OCI-LY7 (cell line): ENCODE data around the gene ZEB1. TPM values are rescaled to one million over a fixed set of nuclear protein-coding genes. Genes with fewer than 3 reads are reported as not detected.

Experiments used
- BruUV-seq: library from RNA; stranded (reverse); fragments of 400-500 nt; replicated peaks from 2 replicates; lab custom pipeline; 2021; lab: Mats Ljungman, UMichigan
- CTCF ChIA-PET: fragments of 300-600 bp; sonication (Branson Sonifier 250); formaldehyde crosslinking; loops from one replicate; lab custom pipeline; 2022; ENCODE audit warnings: antibody characterized with exemption; ENCODE audit not compliant: unreplicated experiment; lab: Charles Lee
- POLR2A ChIA-PET: fragments of 300-600 bp; sonication (Branson Sonifier 250); formaldehyde crosslinking; loops from one replicate; lab custom pipeline; 2022; ENCODE audit warnings: antibody characterized with exemption; lab: Charles Lee
- DNase-seq: peaks from one replicate; pipeline ENCODE4 v3.0.0-alpha.2; 2015; ENCODE audit warnings: low spot score
- H2AFZ ChIP-seq: fragments of 200-600 bp; sonication (generic), shearing (Covaris generic); 2 replicates; pipeline ENCODE4 v1.6.1; 2014; ENCODE audit warnings: mild to moderate bottlenecking, antibody characterized with exemption, low read length, moderate library complexity
- H3K27ac ChIP-seq: fragments of 200-600 bp; sonication (generic); 2 replicates; pipeline ENCODE4 v1.5.1; 2014; ENCODE audit warnings: mixed run types, low read depth, mild to moderate bottlenecking, moderate library complexity, low read length, inconsistent platforms; ENCODE audit not compliant: poor library complexity, severe bottlenecking
- H3K36me3 ChIP-seq: fragments of 200-600 bp; sonication (generic); 2 replicates; pipeline ENCODE4 v1.6.1; 2014; ENCODE audit warnings: mild to moderate bottlenecking, antibody characterized with exemption, low read length, moderate library complexity, mixed read lengths; ENCODE audit not compliant: insufficient read depth
- H3K4me1 ChIP-seq: fragments of 200-600 bp; sonication (generic); 2 replicates; pipeline ENCODE4 v1.5.1; 2014; ENCODE audit warnings: mild to moderate bottlenecking, low read length; ENCODE audit not compliant: insufficient read depth, poor library complexity, severe bottlenecking
- H3K4me2 ChIP-seq: fragments of 200-600 bp; sonication (generic); 2 replicates; pipeline ENCODE4 v1.6.1; 2014; ENCODE audit warnings: mild to moderate bottlenecking, low read length
- H3K4me3 ChIP-seq: fragments of 200-600 bp; sonication (generic); 2 replicates; pipeline ENCODE4 v1.5.1; 2014; ENCODE audit warnings: mild to moderate bottlenecking, low read depth, low read length; ENCODE audit not compliant: poor library complexity, severe bottlenecking
- H3K79me2 ChIP-seq: fragments of 200-600 bp; sonication (generic); 2 replicates; pipeline ENCODE4 v1.6.1; 2016; ENCODE audit warnings: low read depth, mild to moderate bottlenecking, low read length, moderate library complexity, mixed read lengths; ENCODE audit not compliant: insufficient read depth
- H3K9me2 ChIP-seq: fragments of 200-600 bp; sonication (generic); 2 replicates; pipeline ENCODE4 v1.6.1; 2016; ENCODE audit warnings: mild to moderate bottlenecking, low read length, mixed read lengths; ENCODE audit not compliant: insufficient read depth
- H3K9me3 ChIP-seq: fragments of 200-600 bp; sonication (generic); 2 replicates; pipeline ENCODE4 v1.6.1; 2014; ENCODE audit warnings: mild to moderate bottlenecking, mixed run types, low read length, mixed read lengths
- H4K20me1 ChIP-seq: fragments of 200-600 bp; sonication (generic); 2 replicates; pipeline ENCODE4 v1.6.1; 2014; ENCODE audit warnings: mild to moderate bottlenecking, antibody characterized with exemption, low read length, moderate library complexity, mixed read lengths; ENCODE audit not compliant: insufficient read depth
- EZH2phosphoT487 ChIP-seq: fragments of 200-600 bp; sonication (generic); IDR thresholded peaks from 2 replicates; pipeline ENCODE4 v1.6.1; 2018; ENCODE audit warnings: low read depth, borderline replicate concordance, mild to moderate bottlenecking, mixed run types, antibody characterized with exemption, low read length, moderate library complexity, mixed read lengths
- intact Hi-C: fragments of 100-400 bp; cut with micrococcal nuclease; formaldehyde crosslinking; loops from one replicate; pipeline ENCODE4 v1.10.0; 2022; ENCODE audit not compliant: unreplicated experiment
- total RNA-seq, 2 experiments: library from RNA; depleted of rRNA in 1 of 2; stranded (reverse); fragments of >200 nt in 1 of 2; shearing (Covaris generic) in 1 of 2; gene quantifications; 2 replicates each; pipeline ENCODE4 v1.2.3, GENCODE V29; 2014 to 2022
- TF ChIP-seq, protein P1 (sequence below): fragments of 200-600 bp; sonication (generic); conservative IDR thresholded peaks from 2 replicates; pipeline ENCODE4 v1.5.1; 2014; ENCODE audit warnings: mild to moderate bottlenecking, antibody characterized with exemption, low read length, moderate library complexity, mixed read lengths

ZEB1 gene
- total RNA-seq, 2 experiments from 2014 or later: 33.2 to 41.9 TPM

DNA sequence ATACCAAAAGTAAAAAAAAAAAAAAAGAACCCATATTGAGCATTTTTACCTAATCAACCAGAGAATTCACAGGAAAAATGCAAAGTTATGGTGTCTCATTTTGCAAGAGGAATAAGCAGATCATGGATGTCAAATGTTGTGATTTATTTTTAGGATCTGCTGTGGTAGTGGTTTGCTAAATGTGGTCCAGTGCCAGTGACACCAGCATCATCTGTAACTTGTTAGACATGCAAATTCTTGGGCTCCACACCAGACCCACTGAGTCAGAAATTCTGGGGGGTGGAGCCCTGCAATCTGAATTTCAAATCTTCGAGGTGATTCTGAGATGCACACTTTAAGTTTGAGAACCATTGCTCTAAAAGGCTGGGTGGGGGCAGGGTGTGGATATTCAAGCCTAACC, 30.1 kb upstream of the ZEB1 start:
- POLR2A ChIA-PET: interaction anchor here (0.7 kb wide), 2 partner anchors 17 to 612 kb away, joined by 4 read pairs; no protein-coding TSS in a partner anchor
- no peak overlapping the region for H3K27ac ChIP-seq

DNA sequence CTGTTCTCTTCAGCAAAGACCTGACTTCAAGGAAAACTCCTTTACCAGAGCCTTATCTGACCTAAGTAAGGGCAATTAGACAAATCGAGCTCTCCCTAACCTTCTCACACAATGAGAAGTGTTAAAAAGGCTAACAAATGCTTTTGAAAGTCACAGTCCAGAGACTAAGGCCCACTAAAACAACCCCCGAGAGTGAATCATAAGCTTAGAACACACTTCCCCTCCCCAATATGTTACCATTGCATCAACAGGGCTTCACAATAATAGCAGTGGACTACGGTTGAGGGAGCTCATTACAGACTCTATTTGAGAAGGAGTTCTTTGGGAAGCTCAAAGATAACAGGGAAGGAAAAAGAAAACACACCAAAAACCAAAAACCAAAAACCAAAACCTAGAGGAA, 28.6 kb upstream of the ZEB1 start:
- H4K20me1 ChIP-seq: no peaks in the 10 kb centered on the region
- no peaks in the 10 kb centered on the region for H3K36me3 ChIP-seq
- intact Hi-C loops: no loop called here

More for the DNA sequence above, 30.1 kb upstream of the ZEB1 start:
- no peak for TF ChIP-seq EZH2phosphoT487
- TF ChIP-seq, protein P1, sequence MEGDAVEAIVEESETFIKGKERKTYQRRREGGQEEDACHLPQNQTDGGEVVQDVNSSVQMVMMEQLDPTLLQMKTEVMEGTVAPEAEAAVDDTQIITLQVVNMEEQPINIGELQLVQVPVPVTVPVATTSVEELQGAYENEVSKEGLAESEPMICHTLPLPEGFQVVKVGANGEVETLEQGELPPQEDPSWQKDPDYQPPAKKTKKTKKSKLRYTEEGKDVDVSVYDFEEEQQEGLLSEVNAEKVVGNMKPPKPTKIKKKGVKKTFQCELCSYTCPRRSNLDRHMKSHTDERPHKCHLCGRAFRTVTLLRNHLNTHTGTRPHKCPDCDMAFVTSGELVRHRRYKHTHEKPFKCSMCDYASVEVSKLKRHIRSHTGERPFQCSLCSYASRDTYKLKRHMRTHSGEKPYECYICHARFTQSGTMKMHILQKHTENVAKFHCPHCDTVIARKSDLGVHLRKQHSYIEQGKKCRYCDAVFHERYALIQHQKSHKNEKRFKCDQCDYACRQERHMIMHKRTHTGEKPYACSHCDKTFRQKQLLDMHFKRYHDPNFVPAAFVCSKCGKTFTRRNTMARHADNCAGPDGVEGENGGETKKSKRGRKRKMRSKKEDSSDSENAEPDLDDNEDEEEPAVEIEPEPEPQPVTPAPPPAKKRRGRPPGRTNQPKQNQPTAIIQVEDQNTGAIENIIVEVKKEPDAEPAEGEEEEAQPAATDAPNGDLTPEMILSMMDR: no peak
- no peak overlapping the region for H2AFZ ChIP-seq
- no peaks in the 10 kb centered on the region for H4K20me1 ChIP-seq
- H3K9me3 ChIP-seq: no peaks in the 10 kb centered on the region
- H3K79me2 ChIP-seq: no peaks in the 10 kb centered on the region
- no peaks in the 10 kb centered on the region for H3K36me3 ChIP-seq
- CTCF ChIA-PET: no interaction called here
- H3K4me1 ChIP-seq: no peaks in the 10 kb centered on the region
- H3K9me2 ChIP-seq: no peaks in the 10 kb centered on the region
- no TSS peak for BruUV-seq
- no peak overlapping the region for H3K4me3 ChIP-seq
- intact Hi-C loops: no loop called here
- no peak for DNase-seq
- H3K4me2 ChIP-seq: no peak overlapping the region

DNA sequence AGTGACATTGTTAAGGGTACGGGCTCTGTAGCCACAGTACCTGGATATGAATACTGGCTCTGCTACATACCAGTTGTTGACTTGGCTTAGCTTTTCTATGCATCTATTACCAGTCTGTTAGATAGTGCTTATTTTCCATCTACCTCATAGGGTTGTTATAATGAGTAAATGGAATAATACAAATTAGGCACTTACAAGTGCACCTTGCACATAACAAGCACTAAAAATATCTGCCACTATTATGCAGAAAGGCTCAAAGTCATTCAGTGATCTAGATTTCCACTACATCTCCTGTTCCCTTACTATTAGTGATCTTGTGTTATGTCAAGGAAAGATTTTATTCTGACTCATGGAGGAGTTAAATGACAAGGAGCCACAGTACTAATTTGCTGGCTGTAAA, 27.9 kb upstream of the ZEB1 start:
- CTCF ChIA-PET: no interaction called here
- Histone ChIP-seq H3K27ac (no peak overlapping the region), H3K9me2 (no peaks in the 10 kb centered on the region), H3K4me3 (no peak overlapping the region), H2AFZ (no peak overlapping the region), H4K20me1 (no peaks in the 10 kb centered on the region), H3K9me3 (no peaks in the 10 kb centered on the region), H3K4me2 (no peak overlapping the region), H3K36me3 (no peaks in the 10 kb centered on the region), H3K4me1 (no peaks in the 10 kb centered on the region), H3K79me2 (no peaks in the 10 kb centered on the region)
- intact Hi-C loops: no loop called here
- BruUV-seq: no TSS peak
- no peak for DNase-seq
- POLR2A ChIA-PET: interaction anchor here (0.7 to 1.2 kb wide), 5 partner anchors 8 to 448 kb away, joined by 3 to 5 read pairs (median 3); no protein-coding TSS in a partner anchor
- no peak for TF ChIP-seq EZH2phosphoT487
- TF ChIP-seq, protein P1: no peak

More for the DNA sequence above, 28.6 kb upstream of the ZEB1 start:
- H3K4me1 ChIP-seq: no peaks in the 10 kb centered on the region
- H3K79me2 ChIP-seq: no peaks in the 10 kb centered on the region
- H2AFZ ChIP-seq: no peak overlapping the region
- no peaks in the 10 kb centered on the region for H3K9me2 ChIP-seq
- CTCF ChIA-PET: no interaction called here
- POLR2A ChIA-PET: interaction anchor here (0.7 to 1.2 kb wide), 5 partner anchors 8 to 305 kb away, joined by 3 to 5 read pairs (median 3); no protein-coding TSS in a partner anchor
- DNase-seq: no peak
- no peak overlapping the region for H3K27ac ChIP-seq
- no TSS peak for BruUV-seq
- no peaks in the 10 kb centered on the region for H3K9me3 ChIP-seq
- no peak overlapping the region for H3K4me2 ChIP-seq
- no peak for TF ChIP-seq EZH2phosphoT487
- TF ChIP-seq, protein P1: no peak
- H3K4me3 ChIP-seq: no peak overlapping the region
